ENCODE measurements around the gene ERG. TPM values are rescaled to one million over a fixed set of nuclear protein-coding genes. Genes with fewer than 3 reads are reported as not detected.

Gene ERG
- total and polyA plus RNA-seq, 5 donors from 2014 or later = 1.5 TPM; not detected in 4

- Histone ChIP-seq H3K9me3 (ENCODE audit: control insufficient read depth in 2 of 2, low read length in 2 of 2) (no peaks in the 10 kb centered on the region), H3K27me3 (ENCODE audit: control insufficient read depth, insufficient read depth, low read length) (no peaks in the 10 kb centered on the region), H3K36me3 (ENCODE audit: control insufficient read depth, insufficient read depth, low read length) (no peaks in the 10 kb centered on the region), H3K27ac (ENCODE audit: insufficient read depth, low read length, poor library complexity, severe bottlenecking) (no peak overlapping the region), H3K4me1 (ENCODE audit: control insufficient read depth, insufficient read depth, low read length, poor library complexity, severe bottlenecking) (no peaks in the 10 kb centered on the region), H3K4me3 (ENCODE audit: low read depth, low read length) (no peak overlapping the region)
- Mint-ChIP-seq H3K4me1 (no peaks in the 10 kb centered on the region), H3K27me3 (no peaks in the 10 kb centered on the region), H3K4me3 (no peak overlapping the region), H3K27ac (no peak overlapping the region), H3K36me3 (no peaks in the 10 kb centered on the region), H3K9me3 (peaks cover 0 to 2% (median 0%) of the 10 kb centered on the region in 7 donors)
- DNase-seq (no peak), ATAC-seq (ENCODE audit: low read depth in 2 of 2) (no peak)
Measured at GRCh38 chr21:38342739-38343138, 155.5 kb downstream of the ERG start.

DNA sequence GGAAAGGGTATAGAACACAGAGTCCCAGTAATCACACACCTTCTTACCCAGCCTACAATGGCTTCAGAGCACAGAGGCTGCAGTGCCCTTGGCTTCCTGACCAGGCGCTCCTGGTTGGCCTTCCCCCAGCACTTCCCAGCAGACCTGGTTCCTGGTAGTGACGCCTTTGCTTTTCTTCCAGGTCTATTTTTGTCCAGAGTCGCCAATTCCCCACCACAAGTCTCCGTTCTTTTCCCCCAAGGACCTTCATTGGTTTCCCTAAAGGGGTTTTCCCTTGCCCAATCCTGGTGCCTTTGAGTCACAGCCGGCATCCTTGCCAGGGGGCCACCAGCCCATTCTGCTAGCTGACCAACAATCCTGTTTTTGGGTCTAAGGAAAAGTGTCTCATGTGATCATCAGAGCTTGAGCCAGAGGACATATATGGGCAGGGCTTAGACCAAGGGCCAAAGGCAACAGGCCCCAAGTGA, 156.7 kb downstream of the ERG start:
- Mint-ChIP-seq H3K9me3 (peaks cover 0 to 4% (median 0%) of the 10 kb centered on the region in 7 donors), H3K36me3 (no peaks in the 10 kb centered on the region), H3K4me1 (no peaks in the 10 kb centered on the region), H3K27ac (no peak overlapping the region), H3K4me3 (no peak overlapping the region), H3K27me3 (no peaks in the 10 kb centered on the region)
- Histone ChIP-seq H3K4me1 (ENCODE audit: control insufficient read depth, insufficient read depth, low read length, poor library complexity, severe bottlenecking) (no peaks in the 10 kb centered on the region), H3K4me3 (ENCODE audit: low read depth, low read length) (no peak overlapping the region), H3K9me3 (ENCODE audit: control insufficient read depth in 2 of 2, low read length in 2 of 2) (no peaks in the 10 kb centered on the region), H3K27me3 (ENCODE audit: control insufficient read depth, insufficient read depth, low read length) (no peaks in the 10 kb centered on the region), H3K36me3 (ENCODE audit: control insufficient read depth, insufficient read depth, low read length) (no peaks in the 10 kb centered on the region), H3K27ac (ENCODE audit: insufficient read depth, low read length, poor library complexity, severe bottlenecking) (no peak overlapping the region)
- DNase-seq = no peak
- ATAC-seq (ENCODE audit: low read depth in 2 of 2) = no peak

- ATAC-seq (ENCODE audit: low read depth in 2 of 2) (no peak), DNase-seq (no peak)
- Histone ChIP-seq H3K27ac (ENCODE audit: insufficient read depth, low read length, poor library complexity, severe bottlenecking) (no peak overlapping the region), H3K4me3 (ENCODE audit: low read depth, low read length) (no peak overlapping the region), H3K9me3 (ENCODE audit: control insufficient read depth in 2 of 2, low read length in 2 of 2) (no peaks in the 10 kb centered on the region), H3K4me1 (ENCODE audit: control insufficient read depth, insufficient read depth, low read length, poor library complexity, severe bottlenecking) (no peaks in the 10 kb centered on the region), H3K27me3 (ENCODE audit: control insufficient read depth, insufficient read depth, low read length) (no peaks in the 10 kb centered on the region), H3K36me3 (ENCODE audit: control insufficient read depth, insufficient read depth, low read length) (no peaks in the 10 kb centered on the region)
- H3K27ac Mint-ChIP-seq = no peak overlapping the region
- H3K27me3 Mint-ChIP-seq = no peaks in the 10 kb centered on the region
- peaks cover 0 to 4% (median 0%) of the 10 kb centered on the region in 7 donors for H3K9me3 Mint-ChIP-seq
- no peaks in the 10 kb centered on the region for H3K36me3 Mint-ChIP-seq
- H3K4me1 Mint-ChIP-seq = no peaks in the 10 kb centered on the region
- no peak overlapping the region for H3K4me3 Mint-ChIP-seq
Measured at GRCh38 chr21:38340131-38340530, 158.1 kb downstream of the ERG start.

GRCh38 chr21:38337793-38338192, 160.5 kb downstream of the ERG start:
- H3K9me3 ChIP-seq (ENCODE audit: control insufficient read depth in 2 of 2, low read length in 2 of 2) = no peaks in the 10 kb centered on the region
- DNase-seq (no peak), ATAC-seq (ENCODE audit: low read depth in 2 of 2) (no peak)
- Mint-ChIP-seq H3K4me3 (no peak overlapping the region), H3K27ac (no peak overlapping the region), H3K36me3 (no peaks in the 10 kb centered on the region), H3K9me3 (peaks cover 0 to 4% (median 0%) of the 10 kb centered on the region in 7 donors), H3K4me1 (no peaks in the 10 kb centered on the region), H3K27me3 (no peaks in the 10 kb centered on the region)
- H3K27me3 ChIP-seq (ENCODE audit: control insufficient read depth, insufficient read depth, low read length) = no peaks in the 10 kb centered on the region
- no peaks in the 10 kb centered on the region for H3K4me1 ChIP-seq (ENCODE audit: control insufficient read depth, insufficient read depth, low read length, poor library complexity, severe bottlenecking)
- H3K27ac ChIP-seq (ENCODE audit: insufficient read depth, low read length, poor library complexity, severe bottlenecking) = no peak overlapping the region
- H3K36me3 ChIP-seq (ENCODE audit: control insufficient read depth, insufficient read depth, low read length) = no peaks in the 10 kb centered on the region
- no peak overlapping the region for H3K4me3 ChIP-seq (ENCODE audit: low read depth, low read length)

DNA sequence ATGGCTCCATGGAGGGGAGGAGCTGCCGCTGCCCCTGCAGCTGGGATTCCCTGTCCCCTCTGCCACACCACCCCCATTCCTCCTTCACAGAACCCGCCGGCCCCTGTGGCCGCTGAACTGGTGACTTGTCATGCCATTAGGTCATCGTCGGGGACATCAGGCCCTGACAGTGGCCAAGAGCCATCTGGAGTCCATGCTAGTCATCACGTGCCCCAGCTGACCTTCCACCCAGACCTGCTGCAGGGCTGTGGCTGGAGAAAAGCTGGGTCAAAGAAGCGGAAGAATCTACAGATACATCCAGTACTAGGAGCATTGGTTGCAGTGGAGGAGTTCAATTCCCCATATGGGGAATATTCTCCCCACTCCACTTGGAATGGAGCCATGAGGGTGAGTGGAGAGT, 163.4 kb downstream of the ERG start:
- Histone ChIP-seq H3K4me3 (ENCODE audit: low read depth, low read length) (no peak overlapping the region), H3K4me1 (ENCODE audit: control insufficient read depth, insufficient read depth, low read length, poor library complexity, severe bottlenecking) (no peaks in the 10 kb centered on the region), H3K9me3 (ENCODE audit: control insufficient read depth in 2 of 2, low read length in 2 of 2) (no peaks in the 10 kb centered on the region), H3K36me3 (ENCODE audit: control insufficient read depth, insufficient read depth, low read length) (no peaks in the 10 kb centered on the region), H3K27ac (ENCODE audit: insufficient read depth, low read length, poor library complexity, severe bottlenecking) (no peak overlapping the region), H3K27me3 (ENCODE audit: control insufficient read depth, insufficient read depth, low read length) (no peaks in the 10 kb centered on the region)
- DNase-seq (no peak), ATAC-seq (ENCODE audit: low read depth in 2 of 2) (no peak)
- Mint-ChIP-seq H3K4me3 (no peak overlapping the region), H3K27me3 (no peaks in the 10 kb centered on the region), H3K4me1 (no peaks in the 10 kb centered on the region), H3K9me3 (peaks cover 0 to 5% (median 0%) of the 10 kb centered on the region in 7 donors), H3K36me3 (no peaks in the 10 kb centered on the region), H3K27ac (no peak overlapping the region)

DNA sequence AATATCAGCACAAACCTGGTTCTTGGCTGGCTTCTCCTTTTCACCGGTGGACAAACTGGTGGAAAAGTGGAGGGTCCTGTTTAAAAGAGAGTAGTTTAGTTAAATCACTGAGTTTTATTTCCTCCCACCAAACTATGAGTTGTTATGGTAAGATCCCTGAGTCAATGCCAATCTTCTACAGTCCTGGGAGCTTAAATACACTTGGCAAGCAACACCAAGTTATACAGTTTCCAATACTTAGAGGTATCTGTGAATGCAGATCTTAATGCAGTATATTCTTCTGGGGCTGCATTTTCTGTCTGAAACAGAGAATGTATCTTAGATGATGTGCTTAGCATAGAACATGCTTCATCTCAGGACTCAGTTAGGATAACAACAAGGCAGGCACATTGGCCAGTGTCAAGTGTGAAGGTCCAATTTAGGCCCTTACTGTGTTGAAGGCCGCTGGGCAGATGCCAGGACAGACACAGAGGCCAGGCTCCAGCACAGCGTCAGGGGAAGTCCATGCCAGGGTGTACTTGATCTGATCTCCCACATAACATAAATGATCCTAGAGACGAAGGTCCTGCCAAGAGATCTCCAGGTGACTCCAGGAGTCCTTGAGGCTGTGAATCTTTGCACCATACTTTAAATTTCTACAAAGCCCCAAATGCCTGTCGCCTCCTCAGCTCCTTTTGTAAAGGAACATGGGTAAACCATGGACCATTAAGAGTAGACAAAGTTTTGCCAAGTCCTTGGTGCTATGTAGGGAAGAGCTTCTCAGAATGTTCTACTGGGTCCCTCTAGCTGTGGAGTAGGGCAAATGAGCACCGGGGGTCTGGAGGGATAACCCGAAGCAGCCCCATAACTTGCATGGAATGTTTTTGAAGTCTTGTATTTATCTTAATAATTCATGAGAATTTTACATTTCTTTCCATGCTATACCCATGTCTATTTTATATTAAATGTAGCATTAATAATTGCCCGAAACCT, 164.7 kb downstream of the ERG start:
- peaks cover 0 to 5% (median 0%) of the 10 kb centered on the region in 7 donors for H3K9me3 Mint-ChIP-seq
- H3K4me3 Mint-ChIP-seq = no peak overlapping the region
- no peak overlapping the region for H3K27ac Mint-ChIP-seq
- no peaks in the 10 kb centered on the region for H3K4me1 ChIP-seq (ENCODE audit: control insufficient read depth, insufficient read depth, low read length, poor library complexity, severe bottlenecking)
- DNase-seq = no peak
- H3K36me3 ChIP-seq (ENCODE audit: control insufficient read depth, insufficient read depth, low read length) = no peaks in the 10 kb centered on the region
- no peaks in the 10 kb centered on the region for H3K9me3 ChIP-seq (ENCODE audit: control insufficient read depth in 2 of 2, low read length in 2 of 2)
- no peaks in the 10 kb centered on the region for H3K27me3 Mint-ChIP-seq
- no peak overlapping the region for H3K27ac ChIP-seq (ENCODE audit: insufficient read depth, low read length, poor library complexity, severe bottlenecking)
- H3K36me3 Mint-ChIP-seq = no peaks in the 10 kb centered on the region
- no peaks in the 10 kb centered on the region for H3K27me3 ChIP-seq (ENCODE audit: control insufficient read depth, insufficient read depth, low read length)
- no peak for ATAC-seq (ENCODE audit: low read depth in 2 of 2)
- H3K4me3 ChIP-seq (ENCODE audit: low read depth, low read length) = no peak overlapping the region
- no peaks in the 10 kb centered on the region for H3K4me1 Mint-ChIP-seq

GRCh38 chr21:38330666-38331065, 167.6 kb downstream of the ERG start:
- Mint-ChIP-seq H3K9me3 (peaks cover 0 to 3% (median 0%) of the 10 kb centered on the region in 7 donors), H3K4me1 (no peaks in the 10 kb centered on the region)
- H3K36me3 ChIP-seq (ENCODE audit: control insufficient read depth, insufficient read depth, low read length) = no peaks in the 10 kb centered on the region

More at GRCh38 chr21:38330666-38331065, 167.6 kb downstream of the ERG start:
- Histone ChIP-seq H3K27ac (ENCODE audit: insufficient read depth, low read length, poor library complexity, severe bottlenecking) (no peak overlapping the region), H3K4me1 (ENCODE audit: control insufficient read depth, insufficient read depth, low read length, poor library complexity, severe bottlenecking) (no peaks in the 10 kb centered on the region), H3K4me3 (ENCODE audit: low read depth, low read length) (no peak overlapping the region), H3K27me3 (ENCODE audit: control insufficient read depth, insufficient read depth, low read length) (no peaks in the 10 kb centered on the region), H3K9me3 (ENCODE audit: control insufficient read depth in 2 of 2, low read length in 2 of 2) (no peaks in the 10 kb centered on the region)
- no peak for ATAC-seq (ENCODE audit: low read depth in 2 of 2)
- Mint-ChIP-seq H3K27me3 (no peaks in the 10 kb centered on the region), H3K27ac (no peak overlapping the region), H3K4me3 (no peak overlapping the region), H3K36me3 (no peaks in the 10 kb centered on the region)
- no peak for DNase-seq
